HepG2 (cell line): Measurements from ENCODE around the gene POLN. TPM values are rescaled to one million over a fixed set of nuclear protein-coding genes. Genes with fewer than 3 reads are reported as not detected.

ENCODE experiments used
- ATAC-seq: fragments of 200-7000 bp; cut with Tn5 transposase; 3 replicates; pipeline ENCODE4 v1.9.1; 2020; ENCODE audit warnings: mild to moderate bottlenecking, moderate library complexity
- BruUV-seq: library from RNA; stranded (reverse); fragments of 400-500 nt; replicated peaks from 2 replicates; lab custom pipeline; 2021; lab: Mats Ljungman, UMichigan
- CTCF ChIA-PET: fragments of 300-600 bp; formaldehyde crosslinking; extraction: SDS; loops from one replicate; lab custom pipeline; 2021; ENCODE audit warnings: low total read pairs, inconsistent platforms, low intra/inter-chr PET ratio; lab: Yijun Ruan, JAX
- POLR2A ChIA-PET: fragments of 350-600 bp; sonication (Branson Sonifier 250); formaldehyde crosslinking; loops from one replicate; lab custom pipeline; 2020; ENCODE audit warnings: antibody characterized with exemption, inconsistent platforms; lab: Yijun Ruan, JAX
- DNase-seq: peaks from one replicate; pipeline ENCODE4 v3.0.0-alpha.2; 2015; ENCODE audit warnings: low spot score
- FAIRE-seq: peaks from 3 replicates; lab custom pipeline; 2011; peaks lifted over from hg19 to GRCh38; lab: Jason Lieb, UNC
- H2AFZ ChIP-seq: one replicate; pipeline ENCODE4 v1.6.1; 2011; ENCODE audit warnings: low read length, inconsistent platforms
- H3K27ac ChIP-seq: fragments of 300-600 bp; 3 replicates; pipeline ENCODE4 v1.8.0; 2011; ENCODE audit warnings: mixed run types, mild to moderate bottlenecking, mixed read lengths, low read length, inconsistent platforms; ENCODE audit not compliant: insufficient read depth; ENCODE audit errors: extremely low read length
- H3K27me3 ChIP-seq, 2 experiments: fragments of 200-600 bp in 1 of 2; 2 replicates in 1 of 2; 3 replicates in 1 of 2; pipeline versions ENCODE4 v1.6.0 to v1.8.0; 2011; ENCODE audit warnings: low read length in 2 of 2, mild to moderate bottlenecking in 2 of 2, moderate library complexity in 2 of 2, inconsistent platforms in 1 of 2; ENCODE audit not compliant: insufficient read depth in 2 of 2, control insufficient read depth in 1 of 2
- H3K36me3 ChIP-seq, 2 experiments: fragments of 200-600 bp in 1 of 2; replicated peaks in 1 of 2; 2 replicates in 1 of 2; 3 replicates in 1 of 2; pipeline versions ENCODE4 v1.5.1 to v1.8.0; 2011; ENCODE audit warnings: low read length in 2 of 2, inconsistent platforms in 1 of 2; ENCODE audit not compliant: insufficient read depth in 2 of 2, control insufficient read depth in 1 of 2
- H3K4me1 ChIP-seq: 2 replicates; pipeline ENCODE4 v1.5.1; 2012; ENCODE audit warnings: low read length, inconsistent platforms; ENCODE audit not compliant: insufficient read depth
- H3K4me2 ChIP-seq: 2 replicates; pipeline ENCODE4 v1.6.0; 2011; ENCODE audit warnings: low read depth, low read length, inconsistent platforms
- H3K4me3 ChIP-seq, 3 experiments: fragments of 200-600 bp in 1 of 3; sonication (generic), shearing (Covaris generic) in 1 of 3; replicated peaks in 1 of 3; 2 replicates each; pipeline ENCODE4 v1.5.1; 2011 to 2016; ENCODE audit warnings: low read length in 3 of 3, inconsistent platforms in 2 of 3, low read depth in 2 of 3, mild to moderate bottlenecking in 2 of 3, control low read depth in 1 of 3, mixed read lengths in 1 of 3; ENCODE audit not compliant: insufficient read depth in 1 of 3
- H3K79me2 ChIP-seq: one replicate; pipeline ENCODE4 v1.6.1; 2011; ENCODE audit warnings: low read length, inconsistent platforms; ENCODE audit not compliant: insufficient read depth
- H3K9ac ChIP-seq: 2 replicates; pipeline ENCODE4 v1.6.0; 2011; ENCODE audit warnings: mild to moderate bottlenecking, low read depth, low read length, inconsistent platforms; ENCODE audit not compliant: insufficient read depth
- H3K9me3 ChIP-seq: 2 replicates; pipeline ENCODE4 v1.5.1; 2012; ENCODE audit warnings: mild to moderate bottlenecking, low read length
- H4K20me1 ChIP-seq: 2 replicates; pipeline ENCODE4 v1.6.0; 2011; ENCODE audit warnings: inconsistent platforms, mild to moderate bottlenecking, low read length, moderate library complexity; ENCODE audit not compliant: insufficient read depth
- CREB1 ChIP-seq, 2 experiments: fragments of 450-650 bp in 1 of 2; IDR thresholded peaks; 2 replicates each; pipeline ENCODE4 v1.6.1; 2016 to 2017; ENCODE audit warnings: control low read depth in 1 of 2, mild to moderate bottlenecking in 1 of 2, missing compliant biosample characterization in 1 of 2, missing genetic modification characterization in 1 of 2
- SP140L ChIP-seq: sonication (generic); formaldehyde crosslinking; IDR thresholded peaks from 2 replicates; pipeline ENCODE4 v1.4.0; 2020; ENCODE audit warnings: missing genetic modification reagents, borderline replicate concordance
- YEATS4 ChIP-seq: sonication (generic); formaldehyde crosslinking; IDR thresholded peaks from 2 replicates; pipeline ENCODE4 v1.4.0; 2020; ENCODE audit warnings: missing genetic modification reagents, borderline replicate concordance
- WGBS: methylation state at CpG from one replicate; pipeline ENCODE4 v1.1.6; 2017; ENCODE audit warnings: low lambda C conversion rate; 5-methylcytosine and 5-hydroxymethylcytosine counted together
- in situ Hi-C: cut with HindIII; loops from 2 replicates; pipeline ENCODE4 v1.10.0; 2017; ENCODE audit warnings: low pct_unique_long_range_greater_than_20kb; ENCODE audit not compliant: extremely low pct_ligation_motif_present
- intact Hi-C: fragments of 100-400 bp; cut with micrococcal nuclease; formaldehyde crosslinking; loops from one replicate; pipeline ENCODE4 v1.10.0; 2022; ENCODE audit not compliant: unreplicated experiment
- polyA plus RNA-seq, 8 experiments: library from polyadenylated mRNA; depleted of rRNA in 3 of 8; stranded (reverse) in 7 of 8; unstranded in 1 of 8; fragments of >200 nt; fragmentation: Illumina TruSeq in 4 of 8; extraction: Trizol in 4 of 8; gene quantifications; 2 replicates each; pipeline versions ENCODE4 v1.2.1 to v1.2.3, GENCODE V29; 2011 to 2016; ENCODE audit warnings: low read depth in 4 of 8, missing spikeins in 1 of 8, mixed read lengths in 1 of 8; ENCODE audit not compliant: insufficient read depth in 1 of 8
- total RNA-seq, 5 experiments: library from RNA; depleted of rRNA; stranded (reverse); fragments of >200 nt; fragmentation: Illumina TruSeq; extraction: Trizol; gene quantifications; 2 replicates each; pipeline ENCODE4 v1.2.3, GENCODE V29; 2016; ENCODE audit warnings: low read depth in 1 of 5
- TF ChIP-seq, protein P1 (sequence below): sonication (generic); formaldehyde crosslinking; IDR thresholded peaks from 2 replicates; pipeline ENCODE4 v1.4.0; 2020; ENCODE audit warnings: missing genetic modification reagents
- TF ChIP-seq, protein P2 (sequence below): sonication (generic); formaldehyde crosslinking; IDR thresholded peaks from 2 replicates; pipeline ENCODE4 v1.4.0; 2020; ENCODE audit warnings: mild to moderate bottlenecking, missing genetic modification reagents
- TF ChIP-seq, protein P3 (sequence below): sonication (generic); formaldehyde crosslinking; IDR thresholded peaks from 2 replicates; pipeline ENCODE4 v1.4.0; 2020; ENCODE audit warnings: mild to moderate bottlenecking, missing genetic modification reagents

Gene POLN
- total and polyA plus RNA-seq, 2 of the 13 experiments (the other 11 are each of a cell fraction or from before 2014, with no cell fraction given): 0.93 to 1.5 TPM

DNA sequence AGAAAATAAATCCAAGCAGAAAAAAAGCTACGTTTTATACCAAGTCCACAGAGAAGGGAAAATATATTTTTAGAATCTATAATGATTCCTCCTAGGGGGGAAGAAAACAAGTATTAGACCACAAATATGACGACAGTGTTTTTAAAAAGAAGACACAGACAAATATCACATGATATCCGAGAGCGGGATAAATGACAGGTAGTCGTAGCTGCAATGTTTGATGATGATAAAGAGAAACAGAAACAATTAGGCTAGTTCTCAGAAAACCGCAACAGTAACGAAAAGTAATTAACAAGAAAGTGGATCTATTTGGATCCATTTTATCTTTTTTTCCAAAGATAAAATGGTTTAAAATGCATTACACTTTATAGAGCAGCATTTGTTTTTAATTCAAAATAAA, 918 bp downstream of the POLN start:
- CTCF ChIA-PET: no interaction called here
- intact Hi-C loops (loop anchor here (10.0 kb wide), 1 partner anchor 224 kb away; the partner anchor contains the start of gene RNF4), in situ Hi-C loops (no loop called here)
- POLR2A ChIA-PET: interaction anchor here (1.4 to 1.8 kb wide), 4 partner anchors 8 to 295 kb away, joined by 5 to 11 read pairs (median 6); partner anchors contain the start of genes FAM193A, MXD4 and RNF4
- DNase-seq (no peak), ATAC-seq (no peak), FAIRE-seq (peak; percentile 15)
- Histone ChIP-seq H3K4me2 (peak overlapping the region; percentile 69), H3K9me3 (no peaks in the 10 kb centered on the region), H3K4me1 (peaks cover 68% of the 10 kb centered on the region), H4K20me1 (0 out of 2 replicates have a peak, but pooled peaks cover 2% of the 10 kb centered on the region), H2AFZ (no peak overlapping the region), H3K27ac (peak overlapping the region; percentile 77), H3K79me2 (peaks cover 43% of the 10 kb centered on the region), H3K36me3 (peaks cover 0 to 10% of the 10 kb centered on the region in 2 experiments; a peak in 2 of 5 replicates), H3K27me3 (no peaks in the 10 kb centered on the region), H3K4me3 (peak overlapping the region; percentile 67 to 93 (median 76)), H3K9ac (peak overlapping the region; percentile 86)
- WGBS: 3% methylated on average over 7 of the region's 7 CpGs
- no TSS peak for BruUV-seq
- TF ChIP-seq YEATS4 (CRISPR knock-in tag) (no peak), SP140L (CRISPR knock-in tag) (peak; percentile 16; the same call in 1 of the 2 replicates), CREB1 (IDR thresholded peaks at IDR 0.05) (peak; percentile 47; the same call in 1 of the 2 replicates), CREB1 (CRISPR knock-in tag; IDR thresholded peaks at IDR 0.05) (no peak)
- TF ChIP-seq, protein P1, sequence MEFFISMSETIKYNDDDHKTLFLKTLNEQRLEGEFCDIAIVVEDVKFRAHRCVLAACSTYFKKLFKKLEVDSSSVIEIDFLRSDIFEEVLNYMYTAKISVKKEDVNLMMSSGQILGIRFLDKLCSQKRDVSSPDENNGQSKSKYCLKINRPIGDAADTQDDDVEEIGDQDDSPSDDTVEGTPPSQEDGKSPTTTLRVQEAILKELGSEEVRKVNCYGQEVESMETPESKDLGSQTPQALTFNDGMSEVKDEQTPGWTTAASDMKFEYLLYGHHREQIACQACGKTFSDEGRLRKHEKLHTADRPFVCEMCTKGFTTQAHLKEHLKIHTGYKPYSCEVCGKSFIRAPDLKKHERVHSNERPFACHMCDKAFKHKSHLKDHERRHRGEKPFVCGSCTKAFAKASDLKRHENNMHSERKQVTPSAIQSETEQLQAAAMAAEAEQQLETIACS: no peak
- TF ChIP-seq, protein P2, sequence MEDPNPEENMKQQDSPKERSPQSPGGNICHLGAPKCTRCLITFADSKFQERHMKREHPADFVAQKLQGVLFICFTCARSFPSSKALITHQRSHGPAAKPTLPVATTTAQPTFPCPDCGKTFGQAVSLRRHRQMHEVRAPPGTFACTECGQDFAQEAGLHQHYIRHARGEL: no peak
- TF ChIP-seq, protein P3, sequence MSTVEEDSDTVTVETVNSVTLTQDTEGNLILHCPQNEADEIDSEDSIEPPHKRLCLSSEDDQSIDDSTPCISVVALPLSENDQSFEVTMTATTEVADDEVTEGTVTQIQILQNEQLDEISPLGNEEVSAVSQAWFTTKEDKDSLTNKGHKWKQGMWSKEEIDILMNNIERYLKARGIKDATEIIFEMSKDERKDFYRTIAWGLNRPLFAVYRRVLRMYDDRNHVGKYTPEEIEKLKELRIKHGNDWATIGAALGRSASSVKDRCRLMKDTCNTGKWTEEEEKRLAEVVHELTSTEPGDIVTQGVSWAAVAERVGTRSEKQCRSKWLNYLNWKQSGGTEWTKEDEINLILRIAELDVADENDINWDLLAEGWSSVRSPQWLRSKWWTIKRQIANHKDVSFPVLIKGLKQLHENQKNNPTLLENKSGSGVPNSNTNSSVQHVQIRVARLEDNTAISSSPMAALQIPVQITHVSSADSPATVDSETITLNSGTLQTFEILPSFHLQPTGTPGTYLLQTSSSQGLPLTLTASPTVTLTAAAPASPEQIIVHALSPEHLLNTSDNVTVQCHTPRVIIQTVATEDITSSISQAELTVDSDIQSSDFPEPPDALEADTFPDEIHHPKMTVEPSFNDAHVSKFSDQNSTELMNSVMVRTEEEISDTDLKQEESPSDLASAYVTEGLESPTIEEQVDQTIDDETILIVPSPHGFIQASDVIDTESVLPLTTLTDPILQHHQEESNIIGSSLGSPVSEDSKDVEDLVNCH: no peak
